HG02798 (cell line): ENCODE data around the gene NT5C1B.
"Not testable (repeated sequence)": the region's sequence is repeated elsewhere in the genome, so short reads cannot be mapped to it uniquely, and the experiment has no call there.

Experiments used
- ATAC-seq: cut with Tn5 transposase; IDR thresholded peaks from one replicate; pipeline ENCODE4 v1.9.1; 2021; ENCODE audit warnings: mild to moderate bottlenecking; ENCODE audit not compliant: unreplicated experiment, poor library complexity

NT5C1B gene

GRCh38 chr2:18589354-18589753 is at the start of gene NT5C1B:
TSS of gene NT5C1B (minus strand) at chr2:18589569. CDS start at chr2:18589468, 101 bp downstream.
- ATAC-seq: no peak

- ATAC-seq: no peak
These were observed 47.8 kb upstream of the NT5C1B start for GRCh38 chr2:18637196-18637595.

GRCh38 chr2:18632699-18633098 is 43.3 kb upstream of the NT5C1B start:
- not testable (repeated sequence) for ATAC-seq

GRCh38 chr2:18630941-18631340 is 41.6 kb upstream of the NT5C1B start:
- no peak for ATAC-seq

GRCh38 chr2:18630541-18630940 is 41.2 kb upstream of the NT5C1B start:
- no peak for ATAC-seq

GRCh38 chr2:18630101-18630500 is 40.7 kb upstream of the NT5C1B start:
- ATAC-seq: no peak

GRCh38 chr2:18626958-18627650 is 37.7 kb upstream of the NT5C1B start:
- no peak for ATAC-seq

- no peak for ATAC-seq
These were observed 36.9 kb upstream of the NT5C1B start for GRCh38 chr2:18626256-18626668.

GRCh38 chr2:18625563-18625962 is 36.2 kb upstream of the NT5C1B start:
- ATAC-seq: no peak

GRCh38 chr2:18623782-18624181 is 34.4 kb upstream of the NT5C1B start:
- ATAC-seq: no peak

GRCh38 chr2:18620867-18621632 is 31.7 kb upstream of the NT5C1B start:
- ATAC-seq: no peak

- no peak for ATAC-seq
These were observed 29.7 kb upstream of the NT5C1B start for GRCh38 chr2:18619091-18619490.

GRCh38 chr2:18614041-18614440 is 24.7 kb upstream of the NT5C1B start:
- no peak for ATAC-seq

- ATAC-seq: no peak
These were observed 22.8 kb upstream of the NT5C1B start for GRCh38 chr2:18612133-18612532.

- no peak for ATAC-seq
These were observed 22.2 kb upstream of the NT5C1B start for GRCh38 chr2:18611604-18612003.

- no peak for ATAC-seq
These were observed 21.8 kb upstream of the NT5C1B start for GRCh38 chr2:18611184-18611583.

GRCh38 chr2:18610651-18611050 is 21.3 kb upstream of the NT5C1B start:
- ATAC-seq: no peak

- ATAC-seq: no peak
These were observed 20.7 kb upstream of the NT5C1B start for GRCh38 chr2:18610090-18610489.

GRCh38 chr2:18605115-18605514 is 15.7 kb upstream of the NT5C1B start:
- no peak for ATAC-seq

GRCh38 chr2:18604531-18604885 is 15.1 kb upstream of the NT5C1B start:
- ATAC-seq: no peak

GRCh38 chr2:18603854-18604530 is 14.6 kb upstream of the NT5C1B start:
- no peak for ATAC-seq
